Measurements from ENCODE around the gene GDF10. TPM values are rescaled to one million over a fixed set of nuclear protein-coding genes. Genes with fewer than 3 reads are reported as not detected.

Gene GDF10
- total RNA-seq, 1 experiment from 2014 or later, result not detected

GRCh38 chr10:47296156-47296894, 3.7 kb upstream of the GDF10 start:
- H3K4me1 ChIP-seq, result no peaks in the 10 kb centered on the region; the same call in 1 of the 2 replicates
- DNase-seq, result peak; percentile 43 to 68
- H3K27ac ChIP-seq, result peak overlapping the region; percentile 62
- peak overlapping the region; percentile 34 for H3K4me3 ChIP-seq
- H3K27me3 ChIP-seq, result no peaks in the 10 kb centered on the region
- H3K36me3 ChIP-seq, result no peaks in the 10 kb centered on the region
- no peaks in the 10 kb centered on the region for H3K9me3 ChIP-seq (replicated peaks)

DNA sequence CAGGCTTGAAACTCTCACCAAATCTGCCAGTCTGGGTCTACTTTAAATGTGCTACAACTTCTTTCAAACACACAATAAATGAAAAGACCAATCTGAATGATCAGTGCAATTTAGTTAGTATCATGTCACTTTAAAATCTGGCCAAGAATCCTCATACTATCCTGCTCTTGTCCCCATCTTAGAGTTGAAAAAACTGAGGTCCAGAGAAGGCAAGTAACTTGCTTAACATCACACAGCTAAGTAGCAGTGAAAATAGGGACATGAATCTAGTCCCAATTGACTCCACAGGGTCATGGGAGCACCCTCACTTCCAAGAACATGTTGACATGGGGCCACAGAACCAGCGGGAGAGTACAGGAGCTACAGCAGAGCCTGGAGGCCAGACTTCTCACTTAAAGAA, 3.1 kb upstream of the GDF10 start:
- Histone ChIP-seq H3K4me3 (no peak overlapping the region), H3K27ac (no peak overlapping the region), H3K27me3 (no peaks in the 10 kb centered on the region), H3K4me1 (no peaks in the 10 kb centered on the region; the same call in 1 of the 2 replicates), H3K9me3 (replicated peaks) (no peaks in the 10 kb centered on the region), H3K36me3 (no peaks in the 10 kb centered on the region)
- DNase-seq, result no peak

DNA sequence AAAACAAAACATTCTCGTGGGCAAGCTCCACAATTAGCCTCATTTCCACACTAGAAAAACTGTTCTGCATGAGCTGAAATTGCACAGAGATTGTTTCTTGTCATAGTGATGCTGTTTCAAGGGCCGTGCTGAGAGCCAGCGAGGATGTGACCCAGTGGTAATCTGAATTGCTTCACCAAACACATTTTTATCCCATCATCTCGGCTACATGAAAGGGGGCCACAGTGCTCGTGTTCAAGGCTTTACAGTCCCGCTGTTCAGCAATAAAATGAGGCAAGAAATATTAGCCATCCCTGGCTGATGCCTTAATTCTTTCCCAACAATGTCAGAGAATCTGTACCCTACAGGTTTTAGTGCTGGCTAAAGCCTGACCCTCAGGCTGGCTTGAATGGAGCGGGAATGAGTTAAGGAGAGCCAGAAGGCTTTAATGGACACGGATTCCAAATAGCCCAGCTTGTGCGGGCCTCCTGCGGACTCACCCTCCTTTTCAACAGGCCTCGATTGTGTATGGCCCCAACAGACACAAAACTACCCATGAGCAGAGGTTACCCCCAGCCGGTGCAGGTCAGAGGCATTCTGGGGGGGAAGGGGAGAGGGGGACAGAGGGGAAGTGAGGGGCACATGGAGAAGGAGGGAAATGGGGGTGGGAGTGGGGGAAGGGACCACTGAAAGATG, 2.0 kb upstream of the GDF10 start:
- H3K27ac ChIP-seq, result no peak overlapping the region
- H3K4me3 ChIP-seq, result no peak overlapping the region
- H3K36me3 ChIP-seq, result no peaks in the 10 kb centered on the region
- no peaks in the 10 kb centered on the region for H3K27me3 ChIP-seq
- DNase-seq, result no peak
- no peaks in the 10 kb centered on the region for H3K9me3 ChIP-seq (replicated peaks)
- H3K4me1 ChIP-seq, result no peaks in the 10 kb centered on the region; the same call in 1 of the 2 replicates

GRCh38 chr10:47298715-47299114, 1.3 kb upstream of the GDF10 start:
- H3K27me3 ChIP-seq, result no peaks in the 10 kb centered on the region
- H3K4me1 ChIP-seq, result no peaks in the 10 kb centered on the region; the same call in 1 of the 2 replicates
- no peak overlapping the region for H3K27ac ChIP-seq
- no peaks in the 10 kb centered on the region for H3K36me3 ChIP-seq
- no peak overlapping the region for H3K4me3 ChIP-seq
- DNase-seq, result no peak
- H3K9me3 ChIP-seq (replicated peaks), result no peaks in the 10 kb centered on the region

GRCh38 chr10:47300429-47300931, 483 bp downstream of the GDF10 start:
- Histone ChIP-seq H3K4me3 (no peak overlapping the region), H3K36me3 (no peaks in the 10 kb centered on the region), H3K9me3 (replicated peaks) (no peaks in the 10 kb centered on the region), H3K27me3 (no peaks in the 10 kb centered on the region), H3K27ac (no peak overlapping the region), H3K4me1 (no peaks in the 10 kb centered on the region; the same call in 1 of the 2 replicates)
- no peak for DNase-seq

DNA sequence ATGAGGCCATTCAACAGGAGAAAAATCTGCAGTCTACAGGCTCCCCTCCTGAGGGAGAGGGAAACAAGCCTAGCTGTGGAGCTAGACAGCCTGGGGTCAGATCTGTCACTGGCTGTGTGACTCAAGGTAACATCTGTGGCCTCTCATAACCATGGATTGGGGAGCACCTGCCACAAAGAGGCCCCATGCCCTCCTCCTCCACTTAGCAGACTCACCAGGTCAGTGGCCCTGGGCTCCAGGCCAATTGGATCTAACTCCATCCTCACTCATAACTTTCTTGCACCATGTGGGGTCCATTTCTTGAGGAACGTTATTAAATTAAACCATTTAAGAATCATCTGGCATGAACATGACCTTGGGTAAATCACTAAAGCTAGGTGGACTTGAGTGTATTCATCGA, 1.8 kb downstream of the GDF10 start:
- peak; percentile 9 to 42 for DNase-seq
- no peaks in the 10 kb centered on the region for H3K27me3 ChIP-seq
- H3K4me3 ChIP-seq, result no peak overlapping the region
- no peaks in the 10 kb centered on the region for H3K36me3 ChIP-seq
- no peak overlapping the region for H3K27ac ChIP-seq
- H3K9me3 ChIP-seq (replicated peaks), result no peaks in the 10 kb centered on the region
- H3K4me1 ChIP-seq, result no peaks in the 10 kb centered on the region

GRCh38 chr10:47303105-47303504, 3.1 kb downstream of the GDF10 start:
- no peaks in the 10 kb centered on the region for H3K9me3 ChIP-seq (replicated peaks)
- no peak overlapping the region for H3K4me3 ChIP-seq
- H3K4me1 ChIP-seq, result no peaks in the 10 kb centered on the region
- no peak for DNase-seq
- H3K36me3 ChIP-seq, result no peaks in the 10 kb centered on the region
- no peak overlapping the region for H3K27ac ChIP-seq
- H3K27me3 ChIP-seq, result no peaks in the 10 kb centered on the region

DNA sequence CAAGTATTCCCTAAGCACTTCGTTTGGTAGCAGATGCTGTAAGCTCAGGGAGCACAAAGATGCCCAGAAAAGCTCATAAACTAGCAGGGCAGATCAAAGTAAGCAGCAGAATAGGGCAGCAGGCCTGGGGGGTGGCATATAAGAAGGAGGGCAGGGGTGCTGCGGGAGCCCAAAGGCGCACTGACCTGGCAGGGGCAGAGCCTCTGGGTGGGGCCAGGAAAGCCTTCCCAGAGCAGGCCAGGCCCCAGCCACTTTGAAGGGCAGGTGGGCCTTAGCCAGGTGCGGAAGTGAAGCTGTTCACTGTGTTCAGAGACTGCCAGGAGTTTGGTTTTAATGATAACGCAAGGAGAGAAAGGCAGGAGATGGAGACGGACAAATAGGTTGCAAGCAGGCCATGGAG, 3.9 kb downstream of the GDF10 start:
- no peak overlapping the region for H3K27ac ChIP-seq
- no peak for DNase-seq
- no peaks in the 10 kb centered on the region for H3K27me3 ChIP-seq
- H3K9me3 ChIP-seq (replicated peaks), result no peaks in the 10 kb centered on the region
- H3K4me3 ChIP-seq, result no peak overlapping the region
- H3K36me3 ChIP-seq, result no peaks in the 10 kb centered on the region
- H3K4me1 ChIP-seq, result no peaks in the 10 kb centered on the region

- Histone ChIP-seq H3K36me3 (no peaks in the 10 kb centered on the region), H3K27me3 (no peaks in the 10 kb centered on the region), H3K27ac (no peak overlapping the region), H3K4me1 (no peaks in the 10 kb centered on the region), H3K9me3 (replicated peaks) (no peaks in the 10 kb centered on the region), H3K4me3 (no peak overlapping the region)
- no peak for DNase-seq
Observed at GRCh38 chr10:47305566-47305965, 5.6 kb downstream of the GDF10 start.

GRCh38 chr10:47306387-47307210, 6.6 kb downstream of the GDF10 start:
- H3K9me3 ChIP-seq (replicated peaks), result no peaks in the 10 kb centered on the region
- H3K27ac ChIP-seq, result no peak overlapping the region
- H3K4me1 ChIP-seq, result no peaks in the 10 kb centered on the region
- no peaks in the 10 kb centered on the region for H3K36me3 ChIP-seq
- no peaks in the 10 kb centered on the region for H3K27me3 ChIP-seq
- no peak overlapping the region for H3K4me3 ChIP-seq
- no peak for DNase-seq

- no peak for DNase-seq
- no peak overlapping the region for H3K27ac ChIP-seq
- no peaks in the 10 kb centered on the region for H3K9me3 ChIP-seq (replicated peaks)
- H3K27me3 ChIP-seq, result no peaks in the 10 kb centered on the region
- no peaks in the 10 kb centered on the region for H3K36me3 ChIP-seq
- H3K4me1 ChIP-seq, result no peaks in the 10 kb centered on the region
- H3K4me3 ChIP-seq, result no peak overlapping the region
Observed at GRCh38 chr10:47307381-47307780, 7.4 kb downstream of the GDF10 start.

DNA sequence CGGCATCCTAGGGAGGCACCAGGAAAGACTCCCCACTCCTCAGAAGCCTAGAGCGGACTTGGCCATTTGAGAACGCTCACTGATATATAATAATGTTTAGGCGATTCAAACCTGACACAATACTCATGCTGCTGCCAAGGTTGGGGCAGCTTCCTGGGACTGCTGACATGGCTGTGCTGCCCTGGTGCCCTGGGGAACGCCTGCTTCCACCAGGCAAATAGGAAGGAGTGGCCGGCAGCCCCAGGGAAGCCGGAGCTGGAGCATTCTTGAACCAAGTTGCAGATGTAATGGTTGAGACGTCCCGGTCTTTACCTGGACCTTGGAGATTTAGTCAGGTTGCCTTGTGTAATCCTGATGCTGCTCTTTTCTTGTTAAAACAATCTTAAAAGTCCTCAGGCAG, 8.8 kb downstream of the GDF10 start:
- Histone ChIP-seq H3K27ac (no peak overlapping the region), H3K9me3 (replicated peaks) (no peaks in the 10 kb centered on the region), H3K36me3 (no peaks in the 10 kb centered on the region), H3K4me3 (no peak overlapping the region), H3K27me3 (no peaks in the 10 kb centered on the region), H3K4me1 (no peaks in the 10 kb centered on the region)
- DNase-seq, result no peak

DNA sequence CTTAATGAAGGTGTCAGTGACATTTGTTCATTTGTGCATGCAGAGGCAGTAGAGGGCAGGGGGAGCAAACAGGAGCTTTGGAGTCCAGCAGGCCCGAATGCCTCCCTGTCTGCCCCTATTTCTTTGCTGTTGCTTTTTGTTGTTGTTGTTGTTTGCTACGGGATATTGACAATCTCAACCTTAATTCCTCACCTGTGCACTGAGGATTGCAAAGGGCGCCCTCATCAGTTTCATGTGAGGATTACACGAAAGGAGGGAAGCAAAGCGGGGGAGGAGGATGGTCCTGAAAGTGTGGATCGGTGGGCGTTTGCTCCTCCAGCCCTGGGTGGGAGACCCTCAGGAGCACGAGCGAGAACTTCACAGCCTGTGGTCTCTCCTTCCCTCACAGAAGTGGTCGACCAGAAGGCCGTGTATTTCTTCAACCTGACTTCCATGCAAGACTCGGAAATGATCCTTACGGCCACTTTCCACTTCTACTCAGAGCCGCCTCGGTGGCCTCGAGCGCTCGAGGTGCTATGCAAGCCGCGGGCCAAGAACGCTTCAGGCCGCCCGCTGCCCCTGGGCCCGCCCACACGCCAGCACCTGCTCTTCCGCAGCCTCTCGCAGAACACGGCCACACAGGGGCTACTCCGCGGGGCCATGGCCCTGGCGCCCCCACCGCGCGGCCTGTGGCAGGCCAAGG, 9.6 kb downstream of the GDF10 start:
- no peak for DNase-seq
- Histone ChIP-seq H3K9me3 (replicated peaks) (no peaks in the 10 kb centered on the region), H3K4me1 (no peaks in the 10 kb centered on the region), H3K36me3 (no peaks in the 10 kb centered on the region), H3K4me3 (no peak overlapping the region), H3K27me3 (no peaks in the 10 kb centered on the region), H3K27ac (no peak overlapping the region)

- Histone ChIP-seq H3K36me3 (no peaks in the 10 kb centered on the region), H3K9me3 (replicated peaks) (no peaks in the 10 kb centered on the region), H3K27ac (no peak overlapping the region), H3K4me3 (no peak overlapping the region), H3K4me1 (no peaks in the 10 kb centered on the region), H3K27me3 (no peaks in the 10 kb centered on the region)
- DNase-seq, result no peak
Observed at GRCh38 chr10:47310090-47310505, 10.1 kb downstream of the GDF10 start.

All from SJCRH30 (cell line).